Right lobe of liver (tissue), 4 donors: ENCODE measurements around the gene TESK1.

ENCODE experiments used
- POLR2A ChIP-seq: fragments of 450-650 bp; IDR thresholded peaks from one replicate; pipeline ENCODE4 v1.6.1; 2017; ENCODE audit warnings: antibody characterized with exemption, mild to moderate bottlenecking
- TF ChIP-seq, protein P1 (sequence below), 4 donors: fragments of 200-600 bp in 3 of 4; fragments of 450-650 bp in 1 of 4; IDR thresholded peaks; one replicate each; pipeline versions ENCODE4 v1.5.1 to v1.8.0; 2016 to 2022; ENCODE audit warnings: antibody characterized with exemption in 4 of 4, mild to moderate bottlenecking in 2 of 4
- donor health status: DM: no; HTN: no; CAD: no.
- donor health status: DM: no; HTN: no; CAD: no.
- donor health status: DM: no; HTN: yes; CAD: no.

DNA sequence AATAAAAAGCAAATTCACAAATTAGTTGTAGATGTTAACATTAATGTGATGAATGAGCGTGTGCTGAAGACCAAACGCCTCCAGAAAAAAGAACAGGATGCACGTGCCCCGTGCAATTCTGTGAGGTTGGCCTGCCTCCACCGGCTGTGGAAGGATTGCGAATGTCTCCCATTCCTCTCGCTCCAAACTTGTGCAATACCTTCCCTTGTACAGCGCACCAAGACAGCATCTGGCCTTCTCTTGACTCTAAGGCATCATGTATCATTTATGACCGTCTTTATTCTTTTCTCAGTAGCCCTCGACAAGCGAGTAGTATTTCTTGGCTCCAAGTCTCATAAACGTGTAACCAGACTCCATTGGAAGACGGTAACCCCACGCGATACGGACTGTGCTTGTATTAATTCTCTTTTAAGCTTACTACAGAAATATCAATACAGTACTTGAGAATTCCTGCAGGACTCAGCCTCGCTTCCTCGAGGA is 1.5 kb upstream of the TESK1 start:
- TF ChIP-seq POLR2A, result no peak
- TF ChIP-seq, protein P1, sequence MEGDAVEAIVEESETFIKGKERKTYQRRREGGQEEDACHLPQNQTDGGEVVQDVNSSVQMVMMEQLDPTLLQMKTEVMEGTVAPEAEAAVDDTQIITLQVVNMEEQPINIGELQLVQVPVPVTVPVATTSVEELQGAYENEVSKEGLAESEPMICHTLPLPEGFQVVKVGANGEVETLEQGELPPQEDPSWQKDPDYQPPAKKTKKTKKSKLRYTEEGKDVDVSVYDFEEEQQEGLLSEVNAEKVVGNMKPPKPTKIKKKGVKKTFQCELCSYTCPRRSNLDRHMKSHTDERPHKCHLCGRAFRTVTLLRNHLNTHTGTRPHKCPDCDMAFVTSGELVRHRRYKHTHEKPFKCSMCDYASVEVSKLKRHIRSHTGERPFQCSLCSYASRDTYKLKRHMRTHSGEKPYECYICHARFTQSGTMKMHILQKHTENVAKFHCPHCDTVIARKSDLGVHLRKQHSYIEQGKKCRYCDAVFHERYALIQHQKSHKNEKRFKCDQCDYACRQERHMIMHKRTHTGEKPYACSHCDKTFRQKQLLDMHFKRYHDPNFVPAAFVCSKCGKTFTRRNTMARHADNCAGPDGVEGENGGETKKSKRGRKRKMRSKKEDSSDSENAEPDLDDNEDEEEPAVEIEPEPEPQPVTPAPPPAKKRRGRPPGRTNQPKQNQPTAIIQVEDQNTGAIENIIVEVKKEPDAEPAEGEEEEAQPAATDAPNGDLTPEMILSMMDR (IDR thresholded peaks at IDR 0.05), result no peak
